A549 (cell line): Measurements from ENCODE around the gene NDUFA12. TPM values are rescaled to one million over a fixed set of nuclear protein-coding genes. Genes with fewer than 3 reads are reported as not detected.
A peak's percentile ranks its signal among the peaks of the same experiment; 100 is the strongest.

Experiments
- ATAC-seq, 2 experiments: fragments of 200-7000 bp in 1 of 2; fragments of >200 bp in 1 of 2; cut with Nextera tagmentation in 1 of 2; cut with Tn5 transposase in 1 of 2; 3 replicates each; pipeline versions ENCODE4 v1.8.0 to v1.9.1; 2018 to 2020; ENCODE audit warnings: mild to moderate bottlenecking in 1 of 2, moderate library complexity in 1 of 2
- CTCF ChIA-PET: fragments of 300-600 bp; sonication (Branson Sonifier 250); formaldehyde crosslinking; extraction: SDS; loops from one replicate; lab custom pipeline; 2021; ENCODE audit warnings: antibody characterized with exemption, inconsistent platforms; lab: Yijun Ruan, JAX
- POLR2A ChIA-PET: fragments of 350-600 bp; formaldehyde crosslinking; extraction: SDS; loops from one replicate; lab custom pipeline; 2021; ENCODE audit warnings: antibody characterized with exemption, inconsistent platforms; lab: Yijun Ruan, JAX
- DNase-seq, 2 experiments: peaks; one replicate each; pipeline versions ENCODE4 v3.0.0 to v3.0.0-alpha.2; 2011 to 2016; ENCODE audit warnings: low read depth in 1 of 2, low spot score in 1 of 2
- FAIRE-seq: peaks from 2 replicates; lab custom pipeline; 2011; peaks lifted over from hg19 to GRCh38; lab: Jason Lieb, UNC
- H3K27ac ChIP-seq, 2 experiments: fragments of >200 bp; sonication (Bioruptor Twin); formaldehyde crosslinking; 3 replicates each; pipeline ENCODE4 v1.5.1; 2016 to 2017
- H3K4me1 ChIP-seq: fragments of >200 bp; sonication (Bioruptor Twin); formaldehyde crosslinking; 3 replicates; pipeline ENCODE4 v1.6.1; 2016
- H3K4me2 ChIP-seq: fragments of >200 bp; sonication (Bioruptor Twin); formaldehyde crosslinking; 3 replicates; pipeline ENCODE4 v1.6.1; 2016
- H3K4me3 ChIP-seq: fragments of >200 bp; sonication (Bioruptor Twin); formaldehyde crosslinking; 3 replicates; pipeline ENCODE4 v1.5.1; 2016
- H3K9me3 ChIP-seq: fragments of >200 bp; sonication (Bioruptor Twin); formaldehyde crosslinking; 3 replicates; pipeline ENCODE4 v1.6.1; 2016
- ATOH8 ChIP-seq: fragments of 250-450 bp; sonication (Bioruptor Pico); IDR thresholded peaks from 2 replicates; pipeline ENCODE4 v1.5.0; 2020; ENCODE audit warnings: low read depth, mild to moderate bottlenecking, moderate library complexity
- CBX2 ChIP-seq: fragments of 200-600 bp; sonication (generic); IDR thresholded peaks from 2 replicates; pipeline ENCODE4 v1.6.1; 2016; ENCODE audit warnings: low read depth, mild to moderate bottlenecking, borderline replicate concordance
- CBX8 ChIP-seq: fragments of 200-600 bp; sonication (generic); IDR thresholded peaks from 2 replicates; pipeline ENCODE4 v1.6.1; 2016
- CEBPB ChIP-seq, 2 experiments: fragments of >200 bp in 1 of 2; sonication (Bioruptor Twin) in 1 of 2; formaldehyde crosslinking in 1 of 2; IDR thresholded peaks; 2 replicates each; pipeline ENCODE4 v1.6.1; 2012 to 2016
- CTCF ChIP-seq: fragments of >200 bp; sonication (Bioruptor Twin); formaldehyde crosslinking; IDR thresholded peaks from 3 replicates; pipeline ENCODE4 v1.5.1; 2016
- E2F6 ChIP-seq: IDR thresholded peaks from 2 replicates; pipeline ENCODE4 v1.6.1; 2012; ENCODE audit warnings: low read depth, borderline replicate concordance
- FOSL2 ChIP-seq, 2 experiments: fragments of 450-650 bp in 1 of 2; fragments of >200 bp in 1 of 2; sonication (Bioruptor Twin) in 1 of 2; formaldehyde crosslinking; IDR thresholded peaks; 2 replicates each; pipeline versions ENCODE4 v1.5.0 to v1.6.1; 2016 to 2020; ENCODE audit warnings: mild to moderate bottlenecking in 1 of 2, moderate library complexity in 1 of 2
- HEYL ChIP-seq: fragments of 250-450 bp; sonication (Bioruptor Pico); IDR thresholded peaks from 2 replicates; pipeline ENCODE4 v1.8.0; 2021; ENCODE audit warnings: mild to moderate bottlenecking, moderate library complexity
- HOXA7 ChIP-seq: fragments of 250-450 bp; sonication (Bioruptor Pico); IDR thresholded peaks from 2 replicates; pipeline ENCODE4 v1.5.0; 2020; ENCODE audit warnings: mild to moderate bottlenecking, moderate library complexity
- KDM5A ChIP-seq: fragments of 200-600 bp; sonication (generic); IDR thresholded peaks from 2 replicates; pipeline ENCODE4 v1.6.1; 2016; ENCODE audit warnings: antibody characterized with exemption, mild to moderate bottlenecking
- MAFK ChIP-seq: fragments of 450-650 bp; IDR thresholded peaks from 2 replicates; pipeline ENCODE4 v1.6.1; 2014; ENCODE audit not compliant: partially characterized antibody
- MAX ChIP-seq: IDR thresholded peaks from 2 replicates; pipeline ENCODE4 v1.6.1; 2012
- MYC ChIP-seq: IDR thresholded peaks from 2 replicates; pipeline ENCODE4 v1.6.1; 2012; ENCODE audit warnings: mild to moderate bottlenecking, inconsistent platforms, low read length, improper control_type of control experiment, borderline replicate concordance
- NR3C1 ChIP-seq: fragments of >200 bp; sonication (Bioruptor Twin); formaldehyde crosslinking; IDR thresholded peaks from 3 replicates; pipeline ENCODE4 v1.6.1; 2017
- PHF8 ChIP-seq: fragments of 200-600 bp; sonication (generic); IDR thresholded peaks from 2 replicates; pipeline ENCODE4 v1.6.1; 2016; ENCODE audit warnings: low read depth, mild to moderate bottlenecking, antibody characterized with exemption, moderate library complexity, borderline replicate concordance
- POLR2A ChIP-seq: IDR thresholded peaks from 2 replicates; pipeline ENCODE4 v1.6.1; 2012; ENCODE audit warnings: mild to moderate bottlenecking, low read length
- RAD21 ChIP-seq, 2 experiments: fragments of >200 bp in 1 of 2; sonication (Bioruptor Twin) in 1 of 2; formaldehyde crosslinking in 1 of 2; IDR thresholded peaks in 1 of 2; conservative IDR thresholded peaks in 1 of 2; 2 replicates in 1 of 2; 3 replicates in 1 of 2; pipeline ENCODE4 v1.6.1; 2012 to 2018; ENCODE audit warnings: inconsistent platforms in 1 of 2
- RCOR1 ChIP-seq: fragments of 150-350 bp; IDR thresholded peaks from 2 replicates; pipeline ENCODE4 v1.6.1; 2014; ENCODE audit warnings: antibody characterized with exemption, low read length, low read depth
- RFX5 ChIP-seq: fragments of 450-650 bp; IDR thresholded peaks from 2 replicates; pipeline ENCODE4 v1.7.1; 2014; ENCODE audit warnings: antibody characterized with exemption, mild to moderate bottlenecking, moderate library complexity
- RNF2 ChIP-seq: fragments of 200-600 bp; sonication (generic); IDR thresholded peaks from 2 replicates; pipeline ENCODE4 v1.6.1; 2016; ENCODE audit warnings: low read depth, mild to moderate bottlenecking, antibody characterized with exemption, moderate library complexity, borderline replicate concordance
- USF2 ChIP-seq: fragments of 450-650 bp; IDR thresholded peaks from 2 replicates; pipeline ENCODE4 v1.6.1; 2014; ENCODE audit warnings: antibody characterized with exemption
- WGBS: methylation state at CpG from one replicate; pipeline ENCODE4 v1.1.6; 2017; ENCODE audit errors: missing lambda C conversion rate; 5-methylcytosine and 5-hydroxymethylcytosine counted together
- polyA plus RNA-seq, 4 experiments: library from polyadenylated mRNA; depleted of rRNA in 3 of 4; stranded (reverse); fragments of >200 nt; fragmentation: RNase III in 1 of 4; extraction: RNeasy Plus Mini Kit Qiagen cat#74134 plus additional on column Dnase treatment in 1 of 4; gene quantifications; 2 replicates in 3 of 4; 3 replicates in 1 of 4; pipeline ENCODE4 v1.2.3, GENCODE V29; 2011 to 2017

NDUFA12 gene
- polyA plus RNA-seq, 2 of the 4 experiments (the other 2 are of a cell fraction): 207 to 257 TPM

- peaks cover 3% of the 10 kb centered on the region; the same call in 2 of the 3 replicates for H3K4me1 ChIP-seq
- H3K4me2 ChIP-seq: no peak overlapping the region
- H3K9me3 ChIP-seq: no peaks in the 10 kb centered on the region
- 90% methylated on average over 3 of the region's 3 CpGs for WGBS
- TF ChIP-seq POLR2A: no peak
- no peak for TF ChIP-seq CBX8
- TF ChIP-seq HOXA7: no peak
- no peak for TF ChIP-seq RCOR1
- no peak for TF ChIP-seq ATOH8 (CRISPR knock-in tag)
- no peak for TF ChIP-seq E2F6
- TF ChIP-seq PHF8: no peak
- TF ChIP-seq RFX5: no peak
- no peak for TF ChIP-seq KDM5A
- TF ChIP-seq FOSL2 (IDR thresholded peaks at IDR 0.05): no peak
- TF ChIP-seq FOSL2 (CRISPR knock-in tag; IDR thresholded peaks at IDR 0.05): no peak
- no peak for TF ChIP-seq MYC
- TF ChIP-seq USF2: no peak
- TF ChIP-seq CBX2: no peak
- TF ChIP-seq CTCF: no peak
- no peak for TF ChIP-seq RAD21 (conservative IDR thresholded peaks at IDR 0.05 in 1 of 2, IDR thresholded peaks at IDR 0.05 in 1 of 2)
- no peak for TF ChIP-seq RNF2
- DNase-seq (no peak), FAIRE-seq (no peak), ATAC-seq (no peak)
- no peak overlapping the region for H3K4me3 ChIP-seq
- POLR2A ChIA-PET: no interaction called here
- CTCF ChIA-PET: interaction anchor here (0.8 to 1.4 kb wide), 3 partner anchors 10 to 69 kb away, joined by 3 to 4 read pairs (median 4); no protein-coding TSS in a partner anchor
- no peak overlapping the region; a peak in 1 of 6 replicates for H3K27ac ChIP-seq
These were observed 60.8 kb downstream of the NDUFA12 start for GRCh38 chr12:94942663-94943062.

- Histone ChIP-seq H3K4me3 (no peak overlapping the region), H3K4me2 (peak overlapping the region; percentile 23; the same call in 2 of the 3 replicates), H3K9me3 (no peaks in the 10 kb centered on the region), H3K4me1 (peaks cover 3% of the 10 kb centered on the region; the same call in 2 of the 3 replicates), H3K27ac (no peak overlapping the region; a peak in 1 of 6 replicates)
- FAIRE-seq (no peak), ATAC-seq (peak; percentile 76 to 78; a peak in 5 of 6 replicates), DNase-seq (peak in 1 of 2 experiments; percentile 63)
- POLR2A ChIA-PET: no interaction called here
- CTCF ChIA-PET: interaction anchor here (1.0 to 1.4 kb wide), 2 partner anchors 11 to 34 kb away, joined by 3 read pairs; no protein-coding TSS in a partner anchor
- no peak for TF ChIP-seq CEBPB (IDR thresholded peaks at IDR 0.05)
- TF ChIP-seq MAX: no peak
- no peak for TF ChIP-seq MYC
- TF ChIP-seq MAFK: peak; percentile 0
- no peak for TF ChIP-seq RFX5
- no peak for TF ChIP-seq CBX2
- TF ChIP-seq HEYL (CRISPR knock-in tag): no peak
- TF ChIP-seq NR3C1: no peak
- no peak for TF ChIP-seq PHF8
- 29% methylated on average over 7 of the region's 7 CpGs for WGBS
These were observed 62.0 kb downstream of the NDUFA12 start for GRCh38 chr12:94941440-94941862.
